PFSK-1 (cell line): ENCODE measurements around the gene ATP6V0D1.

Experiments
- FOXP2 ChIP-seq: optimal IDR thresholded peaks from 2 replicates; pipeline ENCODE3; 2011; ENCODE audit warnings: borderline replicate concordance, control low read depth, inconsistent platforms; ENCODE audit not compliant: insufficient read depth; ENCODE audit errors: extremely low read length, extremely low read depth
- POLR2AphosphoS5 ChIP-seq: IDR thresholded peaks from 2 replicates; pipeline ENCODE4 v1.6.1; 2012; ENCODE audit warnings: low read depth, mild to moderate bottlenecking, control low read depth, low read length, moderate library complexity
- SIN3A ChIP-seq: IDR thresholded peaks from 2 replicates; pipeline ENCODE4 v1.6.1; 2012; ENCODE audit warnings: mild to moderate bottlenecking, low read length, moderate library complexity, borderline replicate concordance; ENCODE audit not compliant: insufficient read depth
- TAF1 ChIP-seq: IDR thresholded peaks from 2 replicates; pipeline ENCODE4 v1.6.1; 2012; ENCODE audit warnings: low read length, control low read depth, borderline replicate concordance; ENCODE audit not compliant: insufficient read depth
- TF ChIP-seq, protein P1 (sequence below), 2 experiments: IDR thresholded peaks; 2 replicates each; pipeline versions ENCODE4 v1.6.1 to v1.8.0; 2011 to 2012; ENCODE audit warnings: low read depth in 2 of 2, low read length in 2 of 2, control low read depth in 1 of 2, inconsistent platforms in 1 of 2, mild to moderate bottlenecking in 1 of 2, moderate library complexity in 1 of 2; ENCODE audit not compliant: insufficient read depth in 1 of 2

Gene ATP6V0D1

DNA sequence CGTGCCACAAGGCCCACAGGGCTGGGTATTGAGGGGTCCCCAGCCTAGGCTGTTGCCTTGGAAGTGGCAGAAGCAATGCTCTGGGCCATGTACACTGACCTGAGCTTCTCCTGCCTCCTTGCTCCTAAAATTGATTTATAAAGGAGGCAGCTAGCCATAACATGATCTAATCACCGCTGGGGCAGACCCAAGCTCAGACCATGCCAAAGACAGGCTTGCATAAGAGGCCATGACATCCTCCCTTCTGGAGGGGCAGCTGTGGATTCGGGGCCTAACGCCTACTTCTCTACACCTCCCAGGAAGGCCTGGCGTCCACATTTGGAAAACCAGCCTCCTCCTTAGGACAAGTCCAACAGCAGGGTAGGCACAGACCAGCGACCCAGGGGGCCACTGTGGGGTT lies 37.7 kb downstream of the ATP6V0D1 start:
- TF ChIP-seq, protein P1, sequence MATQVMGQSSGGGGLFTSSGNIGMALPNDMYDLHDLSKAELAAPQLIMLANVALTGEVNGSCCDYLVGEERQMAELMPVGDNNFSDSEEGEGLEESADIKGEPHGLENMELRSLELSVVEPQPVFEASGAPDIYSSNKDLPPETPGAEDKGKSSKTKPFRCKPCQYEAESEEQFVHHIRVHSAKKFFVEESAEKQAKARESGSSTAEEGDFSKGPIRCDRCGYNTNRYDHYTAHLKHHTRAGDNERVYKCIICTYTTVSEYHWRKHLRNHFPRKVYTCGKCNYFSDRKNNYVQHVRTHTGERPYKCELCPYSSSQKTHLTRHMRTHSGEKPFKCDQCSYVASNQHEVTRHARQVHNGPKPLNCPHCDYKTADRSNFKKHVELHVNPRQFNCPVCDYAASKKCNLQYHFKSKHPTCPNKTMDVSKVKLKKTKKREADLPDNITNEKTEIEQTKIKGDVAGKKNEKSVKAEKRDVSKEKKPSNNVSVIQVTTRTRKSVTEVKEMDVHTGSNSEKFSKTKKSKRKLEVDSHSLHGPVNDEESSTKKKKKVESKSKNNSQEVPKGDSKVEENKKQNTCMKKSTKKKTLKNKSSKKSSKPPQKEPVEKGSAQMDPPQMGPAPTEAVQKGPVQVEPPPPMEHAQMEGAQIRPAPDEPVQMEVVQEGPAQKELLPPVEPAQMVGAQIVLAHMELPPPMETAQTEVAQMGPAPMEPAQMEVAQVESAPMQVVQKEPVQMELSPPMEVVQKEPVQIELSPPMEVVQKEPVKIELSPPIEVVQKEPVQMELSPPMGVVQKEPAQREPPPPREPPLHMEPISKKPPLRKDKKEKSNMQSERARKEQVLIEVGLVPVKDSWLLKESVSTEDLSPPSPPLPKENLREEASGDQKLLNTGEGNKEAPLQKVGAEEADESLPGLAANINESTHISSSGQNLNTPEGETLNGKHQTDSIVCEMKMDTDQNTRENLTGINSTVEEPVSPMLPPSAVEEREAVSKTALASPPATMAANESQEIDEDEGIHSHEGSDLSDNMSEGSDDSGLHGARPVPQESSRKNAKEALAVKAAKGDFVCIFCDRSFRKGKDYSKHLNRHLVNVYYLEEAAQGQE (IDR thresholded peaks at IDR 0.05; ENCODE audit: insufficient read depth in 1 of 2, low read depth in 2 of 2, low read length in 2 of 2): no peak
- TF ChIP-seq POLR2AphosphoS5 (no peak), TAF1 (no peak), FOXP2 (no peak), SIN3A (no peak)

DNA sequence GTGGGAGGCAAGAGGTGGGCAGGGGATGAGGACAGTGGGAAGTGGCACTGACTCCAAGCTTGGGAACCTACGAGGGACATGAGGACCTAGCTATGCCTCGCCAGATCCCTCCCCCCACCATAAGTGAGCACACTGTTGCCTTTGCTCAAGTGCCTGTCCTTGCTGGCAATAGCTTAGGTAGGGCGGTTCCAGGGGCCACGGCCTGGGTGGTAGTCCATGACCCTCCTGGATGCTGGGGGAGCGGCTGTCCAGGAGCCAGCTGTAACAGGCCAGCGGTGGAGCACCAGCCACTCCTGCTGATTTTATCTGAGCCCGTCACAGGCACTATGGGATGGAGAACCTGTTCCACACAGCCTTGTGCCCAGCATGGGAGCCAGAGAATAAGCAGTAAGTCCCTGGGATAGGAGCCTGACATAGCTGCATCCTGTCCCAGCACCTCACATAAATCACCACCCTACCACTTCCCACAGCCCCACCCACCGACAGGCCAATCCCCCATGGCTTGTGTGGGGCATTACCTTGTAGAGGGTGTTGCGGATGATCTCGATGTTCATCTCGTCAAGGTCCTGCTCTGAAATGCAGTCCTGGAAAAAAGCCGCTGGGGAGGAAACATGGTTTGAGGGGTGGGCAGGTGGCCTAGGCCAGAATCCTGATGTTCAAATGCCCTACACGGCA lies 38.2 kb downstream of the ATP6V0D1 start:
- TF ChIP-seq TAF1: no peak
- TF ChIP-seq SIN3A: no peak
- TF ChIP-seq FOXP2: no peak
- TF ChIP-seq POLR2AphosphoS5: no peak
- TF ChIP-seq, protein P1 (IDR thresholded peaks at IDR 0.05; ENCODE audit: insufficient read depth in 1 of 2, low read depth in 2 of 2, low read length in 2 of 2): no peak

DNA sequence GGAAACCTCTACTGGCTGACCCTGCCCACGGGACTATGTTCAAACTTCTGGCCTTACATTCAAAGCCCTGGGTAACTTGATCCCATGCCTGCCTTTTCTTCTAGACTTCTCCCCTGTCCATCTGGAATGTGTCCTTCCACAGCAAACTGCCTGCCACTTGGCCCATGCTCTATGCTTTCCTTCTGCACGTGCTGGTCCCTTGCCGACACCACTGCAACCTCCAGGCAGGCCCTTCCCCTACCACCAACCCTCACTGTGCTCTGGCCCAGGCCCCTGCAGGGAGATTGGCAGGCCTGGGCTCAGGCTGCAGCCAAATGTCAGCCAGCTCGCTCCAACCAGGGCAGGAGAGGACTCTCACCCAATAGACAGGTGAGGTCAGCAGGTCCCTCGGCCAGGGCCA lies 39.0 kb downstream of the ATP6V0D1 start:
- TF ChIP-seq SIN3A: no peak
- TF ChIP-seq FOXP2: no peak
- TF ChIP-seq, protein P1 (IDR thresholded peaks at IDR 0.05; ENCODE audit: insufficient read depth in 1 of 2, low read depth in 2 of 2, low read length in 2 of 2): no peak
- no peak for TF ChIP-seq TAF1
- no peak for TF ChIP-seq POLR2AphosphoS5

DNA sequence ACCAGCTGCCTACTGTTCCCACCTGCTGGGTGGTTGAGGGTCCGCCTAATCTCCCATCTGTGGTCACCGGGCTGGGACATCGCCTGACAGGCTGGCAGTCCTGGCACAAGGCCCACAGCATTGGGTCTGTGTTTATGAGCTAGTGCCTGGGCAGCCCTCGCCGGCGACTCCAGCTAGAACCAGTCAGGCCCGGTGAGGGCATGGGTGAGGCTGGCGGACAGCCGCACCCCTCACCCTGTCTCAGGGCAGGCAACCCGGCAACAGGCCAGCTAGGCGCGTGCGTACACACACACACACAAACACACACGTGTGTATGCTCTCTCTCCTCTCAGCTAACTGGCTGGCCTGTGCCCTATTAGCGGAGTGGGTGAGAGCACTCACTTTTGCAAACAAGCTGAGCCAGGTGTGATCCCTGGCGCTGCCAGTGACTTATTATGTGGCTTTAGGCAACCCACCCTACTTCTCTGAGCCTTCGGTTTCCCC lies 39.6 kb downstream of the ATP6V0D1 start:
- TF ChIP-seq POLR2AphosphoS5 (no peak), TAF1 (no peak), SIN3A (no peak), FOXP2 (no peak)

DNA sequence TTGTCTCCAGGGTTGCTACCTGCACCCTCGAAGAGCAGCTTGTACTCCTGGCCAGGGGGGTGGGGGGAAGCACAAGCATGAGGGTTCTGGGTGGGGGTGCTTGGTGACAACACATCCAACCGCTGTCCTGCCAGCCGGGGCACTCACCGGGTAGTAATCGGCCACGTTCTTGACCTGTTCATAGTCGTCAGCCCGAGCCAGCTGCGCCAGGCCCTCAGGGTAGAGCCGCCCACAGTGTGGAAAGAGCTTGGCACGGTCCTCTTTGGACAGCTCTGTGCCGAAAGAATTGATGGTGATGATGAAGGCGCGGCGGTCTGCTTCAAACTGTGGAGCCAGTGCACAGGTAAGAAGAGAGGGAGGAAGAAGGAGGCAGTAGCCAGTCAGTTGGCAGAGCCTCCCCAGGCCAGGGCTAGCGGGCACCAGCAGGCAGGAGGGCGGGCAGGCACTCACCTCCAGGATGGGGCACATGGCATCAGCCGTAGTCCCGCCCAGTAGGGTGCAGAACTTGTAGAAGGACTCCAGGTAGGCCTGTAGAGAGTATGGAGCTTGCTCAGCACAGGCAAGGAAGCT lies 42.0 kb downstream of the ATP6V0D1 start:
- TF ChIP-seq POLR2AphosphoS5: no peak
- TF ChIP-seq, protein P1 (IDR thresholded peaks at IDR 0.05; ENCODE audit: insufficient read depth in 1 of 2, low read depth in 2 of 2, low read length in 2 of 2): no peak
- no peak for TF ChIP-seq FOXP2
- no peak for TF ChIP-seq TAF1
- TF ChIP-seq SIN3A: no peak
